ENCODE data around the gene FGF14. TPM values are rescaled to one million over a fixed set of nuclear protein-coding genes. Genes with fewer than 3 reads are reported as not detected.

FGF14 gene
- total RNA-seq, 1 donor from 2014 or later = 2.0 TPM

DNA sequence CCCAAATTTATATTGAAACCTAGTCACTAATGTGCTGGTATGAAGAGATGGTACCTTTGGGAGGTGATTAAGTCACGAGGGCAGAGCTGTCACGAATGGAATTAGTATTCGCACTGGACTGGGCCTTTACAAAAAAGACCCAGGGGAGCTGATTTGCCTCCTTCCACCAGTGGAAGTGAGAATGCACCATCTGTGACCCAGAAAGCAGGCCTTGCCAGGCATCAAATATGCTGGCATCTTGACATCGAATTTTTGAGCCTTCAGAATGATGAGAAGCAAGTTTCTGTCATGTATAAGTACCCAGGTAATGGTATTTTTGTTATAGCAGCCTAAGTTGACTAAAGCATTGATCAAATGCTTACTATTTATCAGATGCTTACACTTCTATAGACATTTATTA lies 373.6 kb downstream of the FGF14 start:
- intact Hi-C loops (cut with DNase I) = no loop called here
- H3K27ac ChIP-seq = no peak overlapping the region
- no peaks in the 10 kb centered on the region for H3K9me3 ChIP-seq
- H3K27me3 ChIP-seq = no peaks in the 10 kb centered on the region
- no peak overlapping the region for H3K4me3 ChIP-seq
- TF ChIP-seq, protein P1, sequence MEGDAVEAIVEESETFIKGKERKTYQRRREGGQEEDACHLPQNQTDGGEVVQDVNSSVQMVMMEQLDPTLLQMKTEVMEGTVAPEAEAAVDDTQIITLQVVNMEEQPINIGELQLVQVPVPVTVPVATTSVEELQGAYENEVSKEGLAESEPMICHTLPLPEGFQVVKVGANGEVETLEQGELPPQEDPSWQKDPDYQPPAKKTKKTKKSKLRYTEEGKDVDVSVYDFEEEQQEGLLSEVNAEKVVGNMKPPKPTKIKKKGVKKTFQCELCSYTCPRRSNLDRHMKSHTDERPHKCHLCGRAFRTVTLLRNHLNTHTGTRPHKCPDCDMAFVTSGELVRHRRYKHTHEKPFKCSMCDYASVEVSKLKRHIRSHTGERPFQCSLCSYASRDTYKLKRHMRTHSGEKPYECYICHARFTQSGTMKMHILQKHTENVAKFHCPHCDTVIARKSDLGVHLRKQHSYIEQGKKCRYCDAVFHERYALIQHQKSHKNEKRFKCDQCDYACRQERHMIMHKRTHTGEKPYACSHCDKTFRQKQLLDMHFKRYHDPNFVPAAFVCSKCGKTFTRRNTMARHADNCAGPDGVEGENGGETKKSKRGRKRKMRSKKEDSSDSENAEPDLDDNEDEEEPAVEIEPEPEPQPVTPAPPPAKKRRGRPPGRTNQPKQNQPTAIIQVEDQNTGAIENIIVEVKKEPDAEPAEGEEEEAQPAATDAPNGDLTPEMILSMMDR (IDR thresholded peaks at IDR 0.05) = no peak
- no peaks in the 10 kb centered on the region for H3K36me3 ChIP-seq
- ATAC-seq (no peak), DNase-seq (no peak)
- no peaks in the 10 kb centered on the region for H3K4me1 ChIP-seq

DNA sequence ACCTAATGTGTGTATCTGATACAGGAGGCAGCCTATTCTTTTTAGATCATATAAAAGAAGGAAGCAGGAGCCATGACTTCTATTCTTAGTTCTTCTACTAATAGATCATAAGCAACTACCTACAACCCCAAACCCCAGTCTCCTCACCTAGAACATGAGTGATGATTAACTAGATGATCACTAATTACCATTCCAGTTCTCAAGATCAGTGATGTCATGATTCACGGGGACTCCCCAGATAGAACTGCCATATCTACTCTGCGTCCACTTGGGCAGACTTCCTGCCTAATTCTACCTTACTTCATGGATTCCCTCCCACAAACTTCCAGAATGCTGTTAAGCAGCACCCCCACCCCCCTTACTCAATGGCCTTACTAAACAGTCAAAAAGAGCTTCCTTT lies 380.1 kb downstream of the FGF14 start:
- no peak for ATAC-seq
- intact Hi-C loops (cut with DNase I) = no loop called here

DNA sequence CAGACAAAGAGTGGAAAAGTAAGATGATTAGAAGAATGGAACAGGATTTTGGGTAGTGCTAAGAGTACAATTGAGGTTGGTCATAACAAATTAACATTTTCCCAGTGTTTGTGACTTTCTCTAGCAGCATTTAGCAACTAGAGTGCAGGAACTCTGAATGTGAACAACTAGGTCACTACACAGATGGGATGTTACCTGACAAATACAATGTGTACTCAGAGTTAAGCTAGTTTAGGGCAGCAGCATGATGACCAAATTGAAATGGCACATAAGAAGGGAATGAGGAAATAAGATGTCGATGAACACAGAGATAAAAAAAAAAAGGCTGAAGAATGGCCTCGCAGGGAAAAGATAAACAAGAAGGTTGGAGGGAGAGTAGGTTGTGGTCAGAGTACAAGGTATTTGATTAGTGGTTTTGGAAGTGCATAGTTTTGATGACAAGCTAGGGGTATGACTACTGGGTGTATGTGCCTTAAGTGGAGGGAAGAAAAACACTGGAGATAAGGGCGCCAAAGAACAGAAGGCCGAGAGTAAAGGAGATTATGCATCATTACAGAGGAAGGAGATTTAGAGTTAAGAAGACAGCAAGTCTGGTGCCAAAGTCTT lies 381.1 kb downstream of the FGF14 start:
- no peak overlapping the region for H3K27ac ChIP-seq
- H3K36me3 ChIP-seq = no peaks in the 10 kb centered on the region
- H3K9me3 ChIP-seq = peaks cover 16% of the 10 kb centered on the region
- DNase-seq (no peak), ATAC-seq (peak; percentile 34)
- H3K4me3 ChIP-seq = no peak overlapping the region
- H3K4me1 ChIP-seq = no peaks in the 10 kb centered on the region
- H3K27me3 ChIP-seq = no peaks in the 10 kb centered on the region
- intact Hi-C loops (cut with DNase I) = no loop called here
- TF ChIP-seq, protein P1 (IDR thresholded peaks at IDR 0.05) = no peak

More for the DNA sequence above, 380.1 kb downstream of the FGF14 start:
- Histone ChIP-seq H3K9me3 (peaks cover 16% of the 10 kb centered on the region), H3K4me3 (no peak overlapping the region), H3K36me3 (no peaks in the 10 kb centered on the region), H3K4me1 (no peaks in the 10 kb centered on the region), H3K27ac (no peak overlapping the region), H3K27me3 (no peaks in the 10 kb centered on the region)
- TF ChIP-seq, protein P1 (IDR thresholded peaks at IDR 0.05) = no peak
- no peak for DNase-seq

DNA sequence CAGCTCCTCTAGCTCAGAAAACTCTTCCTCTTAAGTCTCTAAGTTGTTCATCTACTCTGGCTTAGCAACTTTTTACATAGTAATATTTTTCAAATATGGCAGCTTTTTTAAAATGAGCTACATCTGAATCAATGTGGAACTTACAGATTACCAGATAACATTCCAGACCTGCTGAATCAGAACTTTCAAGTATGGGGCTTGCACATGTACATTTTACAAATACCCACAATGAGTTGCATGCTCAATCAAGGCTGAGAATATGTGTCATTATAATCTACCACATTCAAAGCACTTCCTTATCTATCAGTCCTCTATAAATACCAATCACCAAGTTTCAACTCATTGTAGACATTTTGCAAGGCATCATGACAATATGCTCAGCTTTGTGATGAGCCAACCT lies 383.1 kb downstream of the FGF14 start:
- no peak overlapping the region for H3K4me3 ChIP-seq
- no peaks in the 10 kb centered on the region for H3K27me3 ChIP-seq
- TF ChIP-seq, protein P1 (IDR thresholded peaks at IDR 0.05) = no peak
- DNase-seq = no peak
- intact Hi-C loops (cut with DNase I) = no loop called here
- peaks cover 16% of the 10 kb centered on the region for H3K9me3 ChIP-seq
- H3K27ac ChIP-seq = no peak overlapping the region
- no peaks in the 10 kb centered on the region for H3K36me3 ChIP-seq
- ATAC-seq = no peak
- H3K4me1 ChIP-seq = no peaks in the 10 kb centered on the region

DNA sequence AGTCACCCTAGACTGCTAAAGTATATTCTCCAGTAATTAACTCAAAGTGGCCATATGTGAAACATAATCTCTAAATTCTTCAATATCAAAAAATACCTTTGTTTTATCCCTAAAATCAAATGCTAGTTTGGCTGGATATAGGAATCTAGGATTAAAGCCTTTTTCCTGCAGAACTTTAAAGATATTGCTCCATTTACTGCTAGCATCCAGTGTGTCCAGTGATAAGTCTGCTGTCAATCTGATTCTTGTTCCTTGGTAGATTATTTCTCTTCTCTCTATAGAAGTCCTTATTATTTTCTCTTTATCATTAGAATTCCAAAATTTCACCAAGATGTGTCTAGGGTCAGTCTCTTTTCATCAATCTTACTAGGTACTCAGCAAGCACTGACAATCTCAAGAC lies 384.6 kb downstream of the FGF14 start:
- H3K36me3 ChIP-seq = no peaks in the 10 kb centered on the region
- H3K4me3 ChIP-seq = no peak overlapping the region
- no peak overlapping the region for H3K27ac ChIP-seq
- H3K27me3 ChIP-seq = no peaks in the 10 kb centered on the region
- DNase-seq = no peak
- TF ChIP-seq, protein P1 (IDR thresholded peaks at IDR 0.05) = no peak
- intact Hi-C loops (cut with DNase I) = no loop called here
- H3K9me3 ChIP-seq = peaks cover 16% of the 10 kb centered on the region
- no peak for ATAC-seq
- no peaks in the 10 kb centered on the region for H3K4me1 ChIP-seq
